Keratinocyte (primary cell): Measurements from ENCODE around the gene B3GNT4.

Experiments used
- EZH2 ChIP-seq: IDR thresholded peaks from one replicate; pipeline ENCODE4 v1.6.1; 2012; ENCODE audit warnings: inconsistent platforms, mild to moderate bottlenecking, low read length, moderate library complexity
- TF ChIP-seq, protein P1 (sequence below), 3 experiments: IDR thresholded peaks in 1 of 3; conservative IDR thresholded peaks in 1 of 3; optimal IDR thresholded peaks in 1 of 3; 2 replicates in 2 of 3; 3 replicates in 1 of 3; pipeline versions ENCODE3 to v1.5.1; 2011; ENCODE audit warnings: low read length in 3 of 3, mild to moderate bottlenecking in 3 of 3, moderate library complexity in 2 of 3, control low read depth in 1 of 3, inconsistent platforms in 1 of 3; ENCODE audit not compliant: insufficient read depth in 2 of 3; ENCODE audit errors: extremely low read depth in 1 of 3

DNA sequence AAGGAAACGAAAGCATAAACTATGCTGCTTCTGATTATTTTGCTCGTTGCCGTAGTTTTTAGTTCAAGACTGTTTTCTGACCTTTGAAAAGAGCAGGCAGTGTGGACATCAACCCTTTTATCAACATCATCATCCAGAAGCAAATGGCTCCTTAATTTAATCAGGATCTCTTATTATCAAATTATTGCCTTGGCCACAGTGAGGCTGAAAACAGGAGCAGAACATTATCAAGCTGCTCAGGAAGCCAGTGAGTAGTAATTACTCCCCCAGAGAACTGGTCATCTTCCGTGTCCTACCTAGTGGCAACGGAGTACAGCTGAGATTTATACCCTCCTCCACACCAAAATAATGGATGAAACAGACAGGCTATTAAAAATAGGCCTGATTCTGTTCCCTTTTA is 24.6 kb downstream of the B3GNT4 start:
- TF ChIP-seq, protein P1, sequence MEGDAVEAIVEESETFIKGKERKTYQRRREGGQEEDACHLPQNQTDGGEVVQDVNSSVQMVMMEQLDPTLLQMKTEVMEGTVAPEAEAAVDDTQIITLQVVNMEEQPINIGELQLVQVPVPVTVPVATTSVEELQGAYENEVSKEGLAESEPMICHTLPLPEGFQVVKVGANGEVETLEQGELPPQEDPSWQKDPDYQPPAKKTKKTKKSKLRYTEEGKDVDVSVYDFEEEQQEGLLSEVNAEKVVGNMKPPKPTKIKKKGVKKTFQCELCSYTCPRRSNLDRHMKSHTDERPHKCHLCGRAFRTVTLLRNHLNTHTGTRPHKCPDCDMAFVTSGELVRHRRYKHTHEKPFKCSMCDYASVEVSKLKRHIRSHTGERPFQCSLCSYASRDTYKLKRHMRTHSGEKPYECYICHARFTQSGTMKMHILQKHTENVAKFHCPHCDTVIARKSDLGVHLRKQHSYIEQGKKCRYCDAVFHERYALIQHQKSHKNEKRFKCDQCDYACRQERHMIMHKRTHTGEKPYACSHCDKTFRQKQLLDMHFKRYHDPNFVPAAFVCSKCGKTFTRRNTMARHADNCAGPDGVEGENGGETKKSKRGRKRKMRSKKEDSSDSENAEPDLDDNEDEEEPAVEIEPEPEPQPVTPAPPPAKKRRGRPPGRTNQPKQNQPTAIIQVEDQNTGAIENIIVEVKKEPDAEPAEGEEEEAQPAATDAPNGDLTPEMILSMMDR (optimal IDR thresholded peaks at IDR 0.05 in 1 of 3, IDR thresholded peaks at IDR 0.05 in 1 of 3, conservative IDR thresholded peaks at IDR 0.05 in 1 of 3; ENCODE audit: extremely low read depth in 1 of 3, insufficient read depth in 2 of 3, low read length in 3 of 3) = no peak
- no peak for TF ChIP-seq EZH2
